HG02759 (cell line): ENCODE results near the gene TEK.

Experiments
- ATAC-seq: cut with Tn5 transposase; IDR thresholded peaks from one replicate; pipeline ENCODE4 v1.9.1; 2021; ENCODE audit warnings: mild to moderate bottlenecking, moderate library complexity; ENCODE audit not compliant: unreplicated experiment

The TEK gene

GRCh38 chr9:27176971-27177370 lies 67.9 kb downstream of the TEK start:
- ATAC-seq = no peak

GRCh38 chr9:27179245-27179865 lies 70.3 kb downstream of the TEK start:
- ATAC-seq = no peak

- ATAC-seq = no peak
These were observed 72.4 kb downstream of the TEK start for GRCh38 chr9:27181381-27181780.

- ATAC-seq = no peak
These were observed 73.4 kb downstream of the TEK start for GRCh38 chr9:27182421-27182820.

- ATAC-seq = no peak
These were observed 74.1 kb downstream of the TEK start for GRCh38 chr9:27183131-27183530.

GRCh38 chr9:27183701-27184100 lies 74.7 kb downstream of the TEK start:
- ATAC-seq = no peak

- no peak for ATAC-seq
These were observed 75.7 kb downstream of the TEK start for GRCh38 chr9:27184556-27185351.

GRCh38 chr9:27188426-27188825 lies 79.4 kb downstream of the TEK start:
- no peak for ATAC-seq

GRCh38 chr9:27189426-27189825 lies 80.4 kb downstream of the TEK start:
- no peak for ATAC-seq

GRCh38 chr9:27192291-27192960 lies 83.4 kb downstream of the TEK start:
- ATAC-seq = no peak

GRCh38 chr9:27193886-27194285 lies 84.9 kb downstream of the TEK start:
- no peak for ATAC-seq

- peak; percentile 56 for ATAC-seq
These were observed 85.5 kb downstream of the TEK start for GRCh38 chr9:27194401-27195091.

- ATAC-seq = no peak
These were observed 86.2 kb downstream of the TEK start for GRCh38 chr9:27195191-27195590.

GRCh38 chr9:27196383-27196782 lies 87.4 kb downstream of the TEK start:
- no peak for ATAC-seq

GRCh38 chr9:27198190-27198589 lies 89.2 kb downstream of the TEK start:
- no peak for ATAC-seq

- no peak for ATAC-seq
These were observed 93.0 kb downstream of the TEK start for GRCh38 chr9:27202056-27202455.

- ATAC-seq = no peak
These were observed 94.8 kb downstream of the TEK start for GRCh38 chr9:27203783-27204182.

- ATAC-seq = no peak
These were observed 95.6 kb downstream of the TEK start for GRCh38 chr9:27204578-27204977.

- ATAC-seq = no peak
These were observed 96.2 kb downstream of the TEK start for GRCh38 chr9:27205198-27205597.

GRCh38 chr9:27206041-27206440 lies 97.0 kb downstream of the TEK start:
- no peak for ATAC-seq

GRCh38 chr9:27209034-27209433 lies 100.0 kb downstream of the TEK start:
- ATAC-seq = no peak
